ENCODE measurements around the gene ST6GALNAC2.

DNA sequence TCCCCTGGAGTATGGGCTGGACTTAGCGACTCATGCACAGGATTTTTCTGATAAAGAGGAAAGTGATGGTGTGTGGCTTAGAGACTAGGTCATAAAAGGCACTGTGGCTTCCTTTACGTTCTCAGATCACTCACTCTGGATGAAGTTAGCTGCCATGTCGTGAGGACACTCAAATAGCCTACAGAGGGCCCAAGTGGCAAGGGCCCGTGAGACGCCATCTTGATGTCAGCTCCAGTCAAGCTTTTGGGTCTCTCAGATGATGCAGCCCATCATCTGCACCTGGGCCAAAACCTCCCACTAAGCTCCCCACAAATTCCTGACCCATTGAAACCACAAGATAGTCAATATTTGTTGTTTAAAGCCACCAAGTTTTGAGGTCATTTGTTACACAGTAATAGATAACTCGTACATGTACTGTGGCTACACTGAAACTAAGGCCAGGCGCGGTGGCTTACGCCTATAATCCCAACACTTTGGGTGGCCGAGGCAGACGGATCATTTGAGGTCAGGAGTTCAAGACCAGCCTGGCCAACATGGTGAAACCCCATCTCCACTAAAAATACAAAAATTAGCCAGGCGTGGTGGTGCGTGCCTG is 14.7 kb downstream of the ST6GALNAC2 start:
- no peak for TF ChIP-seq PAX5 (IDR thresholded peaks at IDR 0.05; ENCODE audit: insufficient read depth, low read length, severe bottlenecking)
- TF ChIP-seq POLR2A (IDR thresholded peaks at IDR 0.05; ENCODE audit: low read depth, low read length), result no peak
- TF ChIP-seq POLR2AphosphoS5 (IDR thresholded peaks at IDR 0.05; ENCODE audit: low read depth, low read length), result no peak
